ENCODE data around the gene MSX1.

MSX1 gene

GRCh38 chr4:4872314-4872903 is 12.9 kb downstream of the MSX1 start:
- H3K4me3 ChIP-seq (ENCODE audit: low read depth, low read length) = no peak overlapping the region
- DNase-seq (ENCODE audit: low read depth, low spot score) = no peak
- in situ Hi-C loops (cut with HindIII; ENCODE audit: low sequenced_read_pairs) = no loop called here
- TF ChIP-seq CTCF (IDR thresholded peaks at IDR 0.05; ENCODE audit: low read depth, low read length) = no peak

GRCh38 chr4:4873203-4873602 is 13.7 kb downstream of the MSX1 start:
- in situ Hi-C loops (cut with HindIII; ENCODE audit: low sequenced_read_pairs) = no loop called here
- DNase-seq (ENCODE audit: low read depth, low spot score) = no peak
- no peak for TF ChIP-seq CTCF (IDR thresholded peaks at IDR 0.05; ENCODE audit: low read depth, low read length)
- H3K4me3 ChIP-seq (ENCODE audit: low read depth, low read length) = no peak overlapping the region

GRCh38 chr4:4874254-4874653 is 14.8 kb downstream of the MSX1 start:
- DNase-seq (ENCODE audit: low read depth, low spot score) = no peak
- in situ Hi-C loops (cut with HindIII; ENCODE audit: low sequenced_read_pairs) = no loop called here
- TF ChIP-seq CTCF (IDR thresholded peaks at IDR 0.05; ENCODE audit: low read depth, low read length) = no peak
- H3K4me3 ChIP-seq (ENCODE audit: low read depth, low read length) = no peak overlapping the region

GRCh38 chr4:4875147-4875546 is 15.7 kb downstream of the MSX1 start:
- DNase-seq (ENCODE audit: low read depth, low spot score) = no peak
- TF ChIP-seq CTCF (IDR thresholded peaks at IDR 0.05; ENCODE audit: low read depth, low read length) = no peak
- no peak overlapping the region for H3K4me3 ChIP-seq (ENCODE audit: low read depth, low read length)
- in situ Hi-C loops (cut with HindIII; ENCODE audit: low sequenced_read_pairs) = no loop called here

GRCh38 chr4:4875611-4876010 is 16.1 kb downstream of the MSX1 start:
- no peak overlapping the region for H3K4me3 ChIP-seq (ENCODE audit: low read depth, low read length)
- no peak for TF ChIP-seq CTCF (IDR thresholded peaks at IDR 0.05; ENCODE audit: low read depth, low read length)
- DNase-seq (ENCODE audit: low read depth, low spot score) = no peak
- in situ Hi-C loops (cut with HindIII; ENCODE audit: low sequenced_read_pairs) = no loop called here

GRCh38 chr4:4876945-4877661 is 17.6 kb downstream of the MSX1 start:
- H3K4me3 ChIP-seq (ENCODE audit: low read depth, low read length) = no peak overlapping the region
- no peak for DNase-seq (ENCODE audit: low read depth, low spot score)
- no peak for TF ChIP-seq CTCF (IDR thresholded peaks at IDR 0.05; ENCODE audit: low read depth, low read length)
- in situ Hi-C loops (cut with HindIII; ENCODE audit: low sequenced_read_pairs) = no loop called here
